Spleen (tissue), 7 donors: Measurements from ENCODE around the gene C11orf54.

Source experiments
- CTCF ChIP-seq, 11 experiments: fragments of 200-600 bp in 7 of 11; fragments of 450-650 bp in 4 of 11; sonication (generic) in 4 of 11; IDR thresholded peaks in 8 of 11; conservative IDR thresholded peaks in 3 of 11; 1 replicate in 7 of 11; 2 replicates in 4 of 11; pipeline versions ENCODE4 v1.4.0 to v1.8.0; 2016 to 2021; ENCODE audit warnings: antibody characterized with exemption in 11 of 11, inconsistent platforms in 4 of 11, mild to moderate bottlenecking in 1 of 11
- POLR2A ChIP-seq, 3 donors: fragments of 450-650 bp; IDR thresholded peaks; one replicate each; pipeline ENCODE4 v1.5.1; 2017; ENCODE audit warnings: antibody characterized with exemption in 3 of 3, mild to moderate bottlenecking in 1 of 3
- POLR2AphosphoS5 ChIP-seq, 3 donors: sonication (generic); formaldehyde crosslinking; IDR thresholded peaks; one replicate each; pipeline ENCODE4 v1.5.1; 2017; ENCODE audit warnings: antibody characterized with exemption in 3 of 3
- donor health status: DM: no; HTN: no; CAD: no; lungs with moderate emphysema.
- donor health status: DM: no; HTN: no; CAD: no.
- donor health status: DM: no; HTN: no; CAD: no.

GRCh38 chr11:93773601-93774200 is 32.2 kb downstream of the C11orf54 start:
- no peak for TF ChIP-seq POLR2AphosphoS5 (IDR thresholded peaks at IDR 0.05)
- TF ChIP-seq CTCF (IDR thresholded peaks at IDR 0.05 in 8 of 11, conservative IDR thresholded peaks at IDR 0.05 in 3 of 11), result no peak
- no peak for TF ChIP-seq POLR2A (IDR thresholded peaks at IDR 0.05)
